WTC11 (cell line): ENCODE data around the gene ZFHX3. TPM values are rescaled to one million over a fixed set of nuclear protein-coding genes. Genes with fewer than 3 reads are reported as not detected.

Experiments
- ATAC-seq: fragments of 200-7000 bp; cut with Tn5 transposase; 2 replicates; pipeline ENCODE4 v1.10.0; 2021; ENCODE audit warnings: mild to moderate bottlenecking, moderate library complexity
- CTCF ChIA-PET: fragments of 300-600 bp; sonication (Branson Sonifier 250); formaldehyde crosslinking; loops from one replicate; lab custom pipeline; 2021; ENCODE audit warnings: antibody characterized with exemption; lab: Charles Lee
- POLR2A ChIA-PET: fragments of 350-600 bp; sonication (Branson Sonifier 250); formaldehyde crosslinking; loops from one replicate; lab custom pipeline; 2021; ENCODE audit warnings: antibody characterized with exemption; lab: Charles Lee
- DNase-seq: peaks from one replicate; pipeline ENCODE4 v3.0.0; 2021; ENCODE audit warnings: low spot score
- H3K27ac Mint-ChIP-seq: 2 replicates; pipeline ENCODE4 v1.8.0; 2021; ENCODE audit warnings: mixed read lengths
- H3K27me3 Mint-ChIP-seq: 2 replicates; pipeline ENCODE4 v1.8.0; 2021; ENCODE audit warnings: low read depth, mild to moderate bottlenecking, moderate library complexity, mixed read lengths
- H3K36me3 Mint-ChIP-seq: 2 replicates; pipeline ENCODE4 v1.8.0; 2021; ENCODE audit warnings: mixed read lengths
- H3K4me1 Mint-ChIP-seq: 2 replicates; pipeline ENCODE4 v1.8.0; 2022; ENCODE audit warnings: mixed read lengths
- H3K4me3 Mint-ChIP-seq: 2 replicates; pipeline ENCODE4 v1.8.0; 2021; ENCODE audit warnings: mild to moderate bottlenecking, moderate library complexity, mixed read lengths
- H3K9me3 Mint-ChIP-seq: 2 replicates; pipeline ENCODE4 v1.8.0; 2021; ENCODE audit warnings: mixed read lengths
- AR ChIP-seq: fragments of 250-450 bp; sonication (Bioruptor Pico); IDR thresholded peaks from 2 replicates; pipeline ENCODE4 v1.9.0; 2021; ENCODE audit warnings: mild to moderate bottlenecking
- ARID4B ChIP-seq: sonication (generic); formaldehyde crosslinking; IDR thresholded peaks from 2 replicates; pipeline ENCODE4 v1.8.0; 2023; ENCODE audit warnings: missing genetic modification reagents, mild to moderate bottlenecking, borderline replicate concordance
- ATF1 ChIP-seq: sonication (generic); formaldehyde crosslinking; IDR thresholded peaks from 2 replicates; pipeline ENCODE4 v1.8.1; 2023; ENCODE audit warnings: mild to moderate bottlenecking, moderate library complexity, missing genetic modification reagents
- CDX4 ChIP-seq: fragments of 250-450 bp; sonication (Bioruptor Pico); IDR thresholded peaks from 2 replicates; pipeline ENCODE4 v1.9.0; 2021; ENCODE audit warnings: moderate library complexity, mild to moderate bottlenecking, inconsistent platforms, borderline replicate concordance
- CREM ChIP-seq: sonication (generic); formaldehyde crosslinking; IDR thresholded peaks from 2 replicates; pipeline ENCODE4 v1.8.1; 2022; ENCODE audit warnings: mild to moderate bottlenecking, missing genetic modification reagents, moderate library complexity
- EMX1 ChIP-seq: fragments of 250-450 bp; sonication (Bioruptor Pico); IDR thresholded peaks from 2 replicates; pipeline ENCODE4 v1.8.0; 2021; ENCODE audit warnings: mild to moderate bottlenecking
- ESRRA ChIP-seq: sonication (generic); formaldehyde crosslinking; IDR thresholded peaks from 2 replicates; pipeline ENCODE4 v1.8.1; 2022; ENCODE audit warnings: mild to moderate bottlenecking, missing genetic modification reagents, borderline replicate concordance
- IRF2 ChIP-seq: sonication (generic); formaldehyde crosslinking; IDR thresholded peaks from 2 replicates; pipeline ENCODE4 v1.8.0; 2022; ENCODE audit warnings: low read depth, missing genetic modification reagents, borderline replicate concordance
- NFATC4 ChIP-seq: fragments of 250-450 bp; sonication (Bioruptor Pico); IDR thresholded peaks from 2 replicates; pipeline ENCODE4 v1.9.0; 2021; ENCODE audit warnings: mild to moderate bottlenecking
- NR1H2 ChIP-seq: sonication (generic); formaldehyde crosslinking; IDR thresholded peaks from 2 replicates; pipeline ENCODE4 v1.9.0; 2021; ENCODE audit warnings: mild to moderate bottlenecking, moderate library complexity, missing genetic modification reagents
- RELA ChIP-seq: sonication (generic); formaldehyde crosslinking; IDR thresholded peaks from 2 replicates; pipeline ENCODE4 v1.8.1; 2022; ENCODE audit warnings: missing genetic modification reagents, mild to moderate bottlenecking, borderline replicate concordance
- SMAD3 ChIP-seq: sonication (generic); formaldehyde crosslinking; IDR thresholded peaks from 2 replicates; pipeline ENCODE4 v1.8.0; 2022; ENCODE audit warnings: missing genetic modification reagents, mild to moderate bottlenecking, borderline replicate concordance
- SMAD4 ChIP-seq: sonication (generic); formaldehyde crosslinking; IDR thresholded peaks from 2 replicates; pipeline ENCODE4 v1.8.0; 2022; ENCODE audit warnings: mild to moderate bottlenecking, missing genetic modification reagents
- ZNF121 ChIP-seq: sonication (generic); formaldehyde crosslinking; IDR thresholded peaks from 2 replicates; pipeline ENCODE4 v1.8.0; 2023; ENCODE audit warnings: missing genetic modification reagents
- ZNF232 ChIP-seq: sonication (generic); formaldehyde crosslinking; IDR thresholded peaks from 2 replicates; pipeline ENCODE4 v1.8.0; 2022; ENCODE audit warnings: mild to moderate bottlenecking, missing genetic modification reagents
- ZNF396 ChIP-seq: fragments of 250-450 bp; sonication (Bioruptor Pico); IDR thresholded peaks from 2 replicates; pipeline ENCODE4 v1.8.0; 2021; ENCODE audit warnings: mild to moderate bottlenecking, moderate library complexity, borderline replicate concordance
- ZNF416 ChIP-seq: fragments of 250-450 bp; sonication (Bioruptor Pico); IDR thresholded peaks from 2 replicates; pipeline ENCODE4 v1.9.0; 2021; ENCODE audit warnings: mild to moderate bottlenecking, inconsistent platforms
- total RNA-seq: library from RNA; stranded (reverse); gene quantifications from 3 replicates; pipeline ENCODE4 v1.2.3, GENCODE V29; 2021
- TF ChIP-seq, protein P1 (sequence below): fragments of 250-450 bp; sonication (Bioruptor Pico); IDR thresholded peaks from 2 replicates; pipeline ENCODE4 v1.9.0; 2021; ENCODE audit warnings: mild to moderate bottlenecking
- TF ChIP-seq, protein P2 (sequence below): sonication (generic); formaldehyde crosslinking; IDR thresholded peaks from 2 replicates; pipeline ENCODE4 v1.8.0; 2023; ENCODE audit warnings: missing genetic modification reagents
- TF ChIP-seq, protein P3 (sequence below): sonication (generic); formaldehyde crosslinking; IDR thresholded peaks from 2 replicates; pipeline ENCODE4 v1.8.1; 2022; ENCODE audit warnings: mild to moderate bottlenecking, moderate library complexity, missing genetic modification reagents
- TF ChIP-seq, protein P4 (sequence below): sonication (generic); formaldehyde crosslinking; IDR thresholded peaks from 2 replicates; pipeline ENCODE4 v1.8.1; 2023; ENCODE audit warnings: mild to moderate bottlenecking, missing genetic modification reagents, moderate library complexity

Gene ZFHX3
- total RNA-seq, 1 experiment from 2014 or later: 5.7 TPM

- TF ChIP-seq ARID4B (no peak), SMAD3 (CRISPR knock-in tag) (no peak), ZNF232 (CRISPR knock-in tag) (no peak)
- TF ChIP-seq, protein P1, sequence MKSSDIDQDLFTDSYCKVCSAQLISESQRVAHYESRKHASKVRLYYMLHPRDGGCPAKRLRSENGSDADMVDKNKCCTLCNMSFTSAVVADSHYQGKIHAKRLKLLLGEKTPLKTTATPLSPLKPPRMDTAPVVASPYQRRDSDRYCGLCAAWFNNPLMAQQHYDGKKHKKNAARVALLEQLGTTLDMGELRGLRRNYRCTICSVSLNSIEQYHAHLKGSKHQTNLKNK (CRISPR knock-in tag): no peak
Measured at GRCh38 chr16:73056448-73056847, 8.5 kb upstream of the ZFHX3 start (continued).

DNA sequence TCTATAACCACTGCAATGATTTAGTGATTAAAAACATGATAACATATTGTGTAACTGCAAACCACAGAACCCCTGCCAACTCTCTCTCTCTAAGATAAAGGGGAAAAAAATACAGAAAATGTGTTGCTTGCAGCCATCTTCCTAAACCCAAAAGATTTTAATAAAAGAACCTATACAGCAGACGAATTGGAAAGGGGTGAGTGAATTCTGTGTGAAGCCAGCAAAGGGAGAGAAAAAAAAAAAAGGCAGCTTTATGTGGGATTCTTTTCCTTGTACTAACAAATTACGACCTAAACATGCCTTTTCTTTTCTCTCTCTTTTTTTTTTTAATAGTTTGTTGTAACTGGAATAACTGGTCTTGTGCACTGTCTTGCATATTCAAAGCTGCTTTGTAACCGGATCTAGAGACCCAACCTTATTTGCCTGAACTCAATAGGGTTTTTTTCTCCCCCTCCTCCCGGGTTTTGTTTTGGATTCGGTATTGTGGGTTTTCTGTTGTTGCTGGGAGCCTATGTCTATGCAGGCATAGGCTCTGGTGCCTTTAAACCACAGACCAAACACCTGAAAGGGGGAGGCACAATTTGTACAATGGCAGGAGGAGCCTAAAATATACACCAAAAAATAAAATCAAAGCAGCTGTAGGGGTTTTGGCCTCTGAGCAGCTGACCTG lies 7.0 kb upstream of the ZFHX3 start:
- no peak overlapping the region for H3K4me3 Mint-ChIP-seq
- ChIA-PET POLR2A (interaction anchor here (0.7 to 0.9 kb wide), 2 partner anchors 15 to 88 kb away, joined by 3 read pairs; no protein-coding TSS in a partner anchor), CTCF (interaction anchor here (0.7 to 3.5 kb wide), 6 partner anchors 8 to 222 kb away, joined by 3 to 20 read pairs (median 4); no protein-coding TSS in a partner anchor)
- no peak; the same call in 1 of the 2 replicates for ATAC-seq
- no peaks in the 10 kb centered on the region for H3K9me3 Mint-ChIP-seq
- H3K27me3 Mint-ChIP-seq: peaks cover 11% of the 10 kb centered on the region
- TF ChIP-seq NR1H2 (CRISPR knock-in tag) (no peak), ZNF396 (CRISPR knock-in tag) (no peak), EMX1 (CRISPR knock-in tag) (no peak)
- TF ChIP-seq, all 79 proteins: peak for 0
- Mint-ChIP-seq H3K4me1 (peaks cover 11% of the 10 kb centered on the region), H3K27ac (peak overlapping the region; percentile 58), H3K36me3 (no peaks in the 10 kb centered on the region)
- no peak for DNase-seq

- TF ChIP-seq RELA (CRISPR knock-in tag): no peak
- no peak for TF ChIP-seq ATF1 (CRISPR knock-in tag)
- TF ChIP-seq ZNF232 (CRISPR knock-in tag): no peak
- no peak for TF ChIP-seq ESRRA (CRISPR knock-in tag)
- no peak for TF ChIP-seq ZNF416
- no peak for TF ChIP-seq CREM (CRISPR knock-in tag)
- TF ChIP-seq, protein P2, sequence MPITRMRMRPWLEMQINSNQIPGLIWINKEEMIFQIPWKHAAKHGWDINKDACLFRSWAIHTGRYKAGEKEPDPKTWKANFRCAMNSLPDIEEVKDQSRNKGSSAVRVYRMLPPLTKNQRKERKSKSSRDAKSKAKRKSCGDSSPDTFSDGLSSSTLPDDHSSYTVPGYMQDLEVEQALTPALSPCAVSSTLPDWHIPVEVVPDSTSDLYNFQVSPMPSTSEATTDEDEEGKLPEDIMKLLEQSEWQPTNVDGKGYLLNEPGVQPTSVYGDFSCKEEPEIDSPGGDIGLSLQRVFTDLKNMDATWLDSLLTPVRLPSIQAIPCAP: no peak
- TF ChIP-seq ZNF121 (CRISPR knock-in tag): no peak
- TF ChIP-seq, protein P3, sequence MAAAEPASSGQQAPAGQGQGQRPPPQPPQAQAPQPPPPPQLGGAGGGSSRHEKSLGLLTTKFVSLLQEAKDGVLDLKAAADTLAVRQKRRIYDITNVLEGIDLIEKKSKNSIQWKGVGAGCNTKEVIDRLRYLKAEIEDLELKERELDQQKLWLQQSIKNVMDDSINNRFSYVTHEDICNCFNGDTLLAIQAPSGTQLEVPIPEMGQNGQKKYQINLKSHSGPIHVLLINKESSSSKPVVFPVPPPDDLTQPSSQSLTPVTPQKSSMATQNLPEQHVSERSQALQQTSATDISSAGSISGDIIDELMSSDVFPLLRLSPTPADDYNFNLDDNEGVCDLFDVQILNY (CRISPR knock-in tag): no peak
- TF ChIP-seq AR (CRISPR knock-in tag): no peak
- TF ChIP-seq SMAD4 (CRISPR knock-in tag): no peak
- no peak for TF ChIP-seq NFATC4
- no peak for TF ChIP-seq IRF2 (CRISPR knock-in tag)
- TF ChIP-seq, protein P4, sequence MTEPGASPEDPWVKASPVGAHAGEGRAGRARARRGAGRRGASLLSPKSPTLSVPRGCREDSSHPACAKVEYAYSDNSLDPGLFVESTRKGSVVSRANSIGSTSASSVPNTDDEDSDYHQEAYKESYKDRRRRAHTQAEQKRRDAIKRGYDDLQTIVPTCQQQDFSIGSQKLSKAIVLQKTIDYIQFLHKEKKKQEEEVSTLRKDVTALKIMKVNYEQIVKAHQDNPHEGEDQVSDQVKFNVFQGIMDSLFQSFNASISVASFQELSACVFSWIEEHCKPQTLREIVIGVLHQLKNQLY (CRISPR knock-in tag): no peak
- TF ChIP-seq CDX4: no peak
- Mint-ChIP-seq H3K36me3 (no peaks in the 10 kb centered on the region), H3K9me3 (no peaks in the 10 kb centered on the region), H3K27me3 (peaks cover 6% of the 10 kb centered on the region), H3K4me1 (peaks cover 6% of the 10 kb centered on the region), H3K4me3 (no peak overlapping the region), H3K27ac (no peak overlapping the region)
- CTCF ChIA-PET: interaction anchor here (0.7 to 3.5 kb wide), 9 partner anchors 8 to 1121 kb away, joined by 3 to 20 read pairs (median 3); no protein-coding TSS in a partner anchor
- DNase-seq (no peak), ATAC-seq (no peak)
- POLR2A ChIA-PET: no interaction called here
Measured at GRCh38 chr16:73054498-73054812, 6.5 kb upstream of the ZFHX3 start.
